GM18511 (cell line): Measurements from ENCODE around the gene WAC.
A peak's percentile ranks its signal among the peaks of the same experiment; 100 is the strongest.

Experiments
- ATAC-seq: cut with Tn5 transposase; IDR thresholded peaks from one replicate; pipeline ENCODE4 v1.9.1; 2021; ENCODE audit warnings: mild to moderate bottlenecking, moderate library complexity; ENCODE audit not compliant: unreplicated experiment

The WAC gene

GRCh38 chr10:28523725-28524252 is 9.1 kb upstream of the WAC start:
- ATAC-seq = no peak

- no peak for ATAC-seq
These were observed 2.2 kb upstream of the WAC start for GRCh38 chr10:28530751-28531150.

- ATAC-seq = peak; percentile 1
These were observed 257 bp downstream of the WAC start for GRCh38 chr10:28533186-28533564.

- ATAC-seq = peak; percentile 24
These were observed 820 bp downstream of the WAC start for GRCh38 chr10:28533571-28534304.

GRCh38 chr10:28535846-28536245 is 2.9 kb downstream of the WAC start:
- no peak for ATAC-seq

GRCh38 chr10:28538595-28538994 is 5.7 kb downstream of the WAC start:
- ATAC-seq = no peak

- no peak for ATAC-seq
These were observed 7.2 kb downstream of the WAC start for GRCh38 chr10:28540145-28540544.

- no peak for ATAC-seq
These were observed 8.9 kb downstream of the WAC start for GRCh38 chr10:28541717-28542365.

- ATAC-seq = no peak
These were observed 9.8 kb downstream of the WAC start for GRCh38 chr10:28542728-28543127.

GRCh38 chr10:28544058-28544457 is 11.1 kb downstream of the WAC start:
- ATAC-seq = no peak

- ATAC-seq = peak; percentile 80
These were observed 13.2 kb downstream of the WAC start for GRCh38 chr10:28545967-28546644.

- no peak for ATAC-seq
These were observed 16.0 kb downstream of the WAC start for GRCh38 chr10:28548781-28549498.

- no peak for ATAC-seq
These were observed 18.2 kb downstream of the WAC start for GRCh38 chr10:28551086-28551485.

- no peak for ATAC-seq
These were observed 19.9 kb downstream of the WAC start for GRCh38 chr10:28552775-28553174.

GRCh38 chr10:28554009-28554408 is 21.1 kb downstream of the WAC start:
- ATAC-seq = no peak

GRCh38 chr10:28554952-28555351 is 22.0 kb downstream of the WAC start:
- ATAC-seq = no peak

- ATAC-seq = no peak
These were observed 22.4 kb downstream of the WAC start for GRCh38 chr10:28555358-28555757.

- no peak for ATAC-seq
These were observed 23.2 kb downstream of the WAC start for GRCh38 chr10:28556142-28556541.

- no peak for ATAC-seq
These were observed 25.3 kb downstream of the WAC start for GRCh38 chr10:28558186-28558585.

GRCh38 chr10:28558923-28559508 is 26.1 kb downstream of the WAC start:
- no peak for ATAC-seq

- no peak for ATAC-seq
These were observed 26.7 kb downstream of the WAC start for GRCh38 chr10:28559618-28560017.
